H9 (cell line): ENCODE data around the gene PNMA6E. TPM values are rescaled to one million over a fixed set of nuclear protein-coding genes. Genes with fewer than 3 reads are reported as not detected.

Experiments used
- DNase-seq: peaks from one replicate; pipeline ENCODE4 v3.0.0-alpha.2; 2017
- H2AFZ ChIP-seq: one replicate; pipeline ENCODE4 v1.6.1; 2013; ENCODE audit warnings: mild to moderate bottlenecking, low read length, control low read depth, moderate library complexity
- H2AK5ac ChIP-seq: 2 replicates; pipeline ENCODE4 v1.6.1; 2013; ENCODE audit warnings: low read length, control low read depth, mixed read lengths; ENCODE audit not compliant: insufficient read length
- H2BK120ac ChIP-seq: one replicate; pipeline ENCODE4 v1.6.1; 2013; ENCODE audit warnings: low read depth, mild to moderate bottlenecking, low read length, control low read depth, inconsistent platforms; ENCODE audit not compliant: poor library complexity, severe bottlenecking
- H2BK12ac ChIP-seq: 2 replicates; pipeline ENCODE4 v1.6.1; 2013; ENCODE audit warnings: low read length, control low read depth, mixed read lengths, low read depth; ENCODE audit not compliant: insufficient read length
- H2BK15ac ChIP-seq: 2 replicates; pipeline ENCODE4 v1.6.1; 2013; ENCODE audit warnings: low read depth, low read length, control low read depth
- H2BK20ac ChIP-seq: one replicate; pipeline ENCODE4 v1.6.1; 2013; ENCODE audit warnings: low read depth, mild to moderate bottlenecking, low read length, control low read depth, inconsistent platforms; ENCODE audit not compliant: poor library complexity, severe bottlenecking
- H2BK5ac ChIP-seq: 2 replicates; pipeline ENCODE4 v1.6.1; 2013; ENCODE audit warnings: low read length, control low read depth, mixed read lengths; ENCODE audit not compliant: insufficient read length
- H3K14ac ChIP-seq: 2 replicates; pipeline ENCODE4 v1.6.1; 2013; ENCODE audit warnings: low read length, control low read depth; ENCODE audit not compliant: insufficient read depth
- H3K18ac ChIP-seq: 2 replicates; pipeline ENCODE4 v1.6.1; 2013; ENCODE audit warnings: low read depth, mild to moderate bottlenecking, mixed read lengths, low read length, control low read depth; ENCODE audit not compliant: insufficient read length
- H3K23ac ChIP-seq: 2 replicates; pipeline ENCODE4 v1.6.1; 2013; ENCODE audit warnings: low read length, control low read depth, mixed read lengths, low read depth; ENCODE audit not compliant: insufficient read length
- H3K23me2 ChIP-seq: 2 replicates; pipeline ENCODE4 v1.6.1; 2013; ENCODE audit warnings: low read depth, mild to moderate bottlenecking, mixed read lengths, low read length, control low read depth; ENCODE audit not compliant: insufficient read length, poor library complexity, severe bottlenecking
- H3K27ac ChIP-seq: 2 replicates; pipeline ENCODE4 v1.5.1; 2013; ENCODE audit warnings: low read length, control low read depth, mixed read lengths, low read depth; ENCODE audit not compliant: insufficient read length
- H3K27me3 ChIP-seq: 2 replicates; pipeline ENCODE4 v1.6.1; 2013; ENCODE audit warnings: low read length, control low read depth, inconsistent platforms; ENCODE audit not compliant: insufficient read depth
- H3K4ac ChIP-seq: 2 replicates; pipeline ENCODE4 v1.6.1; 2013; ENCODE audit warnings: low read depth, mild to moderate bottlenecking, control low read depth, inconsistent platforms, low read length, moderate library complexity
- H3K4me1 ChIP-seq: 2 replicates; pipeline ENCODE4 v1.6.1; 2013; ENCODE audit warnings: low read length, control low read depth, inconsistent platforms; ENCODE audit not compliant: insufficient read depth
- H3K4me2 ChIP-seq: 2 replicates; pipeline ENCODE4 v1.6.1; 2013; ENCODE audit warnings: low read length, control low read depth, mixed read lengths; ENCODE audit not compliant: insufficient read length, insufficient read depth
- H3K56ac ChIP-seq: 2 replicates; pipeline ENCODE4 v1.6.1; 2013; ENCODE audit warnings: low read depth, mild to moderate bottlenecking, mixed read lengths, low read length, control low read depth; ENCODE audit not compliant: insufficient read length
- H3K79me1 ChIP-seq: 2 replicates; pipeline ENCODE4 v1.6.1; 2013; ENCODE audit warnings: low read depth, mild to moderate bottlenecking, moderate library complexity, low read length, control low read depth, inconsistent platforms; ENCODE audit not compliant: insufficient read depth, poor library complexity, severe bottlenecking
- H3K79me2 ChIP-seq: 2 replicates; pipeline ENCODE4 v1.6.1; 2013; ENCODE audit warnings: low read length, control low read depth, inconsistent platforms; ENCODE audit not compliant: insufficient read depth
- H3K9ac ChIP-seq: 2 replicates; pipeline ENCODE4 v1.6.1; 2013; ENCODE audit warnings: low read length, control low read depth, mixed read lengths; ENCODE audit not compliant: insufficient read length; ENCODE audit errors: extremely low read depth
- H3K9me3 ChIP-seq: one replicate; pipeline ENCODE4 v1.6.1; 2013; ENCODE audit warnings: low read depth, low read length, inconsistent platforms; ENCODE audit not compliant: control insufficient read depth
- H3T11ph ChIP-seq: one replicate; pipeline ENCODE4 v1.6.1; 2013; ENCODE audit warnings: mild to moderate bottlenecking, low read length, control low read depth, inconsistent platforms
- H4K20me1 ChIP-seq: one replicate; pipeline ENCODE4 v1.6.1; 2013; ENCODE audit not compliant: control insufficient read depth, insufficient read length, insufficient read depth
- H4K5ac ChIP-seq: 2 replicates; pipeline ENCODE4 v1.6.1; 2013; ENCODE audit warnings: low read depth, mild to moderate bottlenecking, mixed read lengths, low read length, control low read depth; ENCODE audit not compliant: insufficient read length
- H4K8ac ChIP-seq: replicated peaks from 2 replicates; pipeline ENCODE4 v1.6.1; 2013; ENCODE audit warnings: low read length, control low read depth, mixed read lengths, low read depth; ENCODE audit not compliant: insufficient read length
- H4K91ac ChIP-seq: 2 replicates; pipeline ENCODE4 v1.6.1; 2013; ENCODE audit warnings: low read depth, mild to moderate bottlenecking, moderate library complexity, mixed read lengths, low read length, control low read depth; ENCODE audit not compliant: insufficient read length
- H3K27ac Mint-ChIP-seq, 3 experiments: 2 replicates in 2 of 3; 3 replicates in 1 of 3; pipeline ENCODE4 v1.8.0; 2020 to 2021; ENCODE audit warnings: mixed read lengths in 3 of 3, mild to moderate bottlenecking in 1 of 3, moderate library complexity in 1 of 3
- H3K27me3 Mint-ChIP-seq: 2 replicates; pipeline ENCODE4 v1.8.0; 2021; ENCODE audit warnings: low read depth, mild to moderate bottlenecking, moderate library complexity, mixed read lengths
- H3K36me3 Mint-ChIP-seq, 3 experiments: 2 replicates in 2 of 3; 3 replicates in 1 of 3; pipeline ENCODE4 v1.8.0; 2020 to 2021; ENCODE audit warnings: low read depth in 3 of 3, mixed read lengths in 3 of 3; ENCODE audit not compliant: insufficient read depth in 1 of 3
- H3K4me1 Mint-ChIP-seq, 2 experiments: 2 replicates each; pipeline ENCODE4 v1.8.0; 2020; ENCODE audit warnings: mixed read lengths in 2 of 2
- H3K4me3 Mint-ChIP-seq, 2 experiments: 2 replicates in 1 of 2; 3 replicates in 1 of 2; pipeline ENCODE4 v1.8.0; 2020 to 2021; ENCODE audit warnings: mild to moderate bottlenecking in 2 of 2, mixed read lengths in 2 of 2, moderate library complexity in 1 of 2
- H3K9me3 Mint-ChIP-seq, 2 experiments: 2 replicates in 1 of 2; 3 replicates in 1 of 2; pipeline ENCODE4 v1.8.0; 2020; ENCODE audit warnings: mild to moderate bottlenecking in 2 of 2, mixed read lengths in 2 of 2, moderate library complexity in 1 of 2
- WGBS: extraction: QIAGEN DNeasy Blood & Tissue Kit; methylation state at CpG from one replicate; pipeline ENCODE4 v1.1.7; 2013; ENCODE audit warnings: missing lambda C conversion rate, low lambda C conversion rate, mixed read lengths; ENCODE audit not compliant: insufficient read length; ENCODE audit errors: extremely low coverage; 5-methylcytosine and 5-hydroxymethylcytosine counted together
- total RNA-seq: library from RNA; stranded (reverse); gene quantifications from 2 replicates; pipeline ENCODE4 v1.2.1, GENCODE V29; 2021
- TF ChIP-seq, protein P1 (sequence below): fragments of 200-600 bp; sonication (generic); conservative IDR thresholded peaks from 3 replicates; pipeline ENCODE4 v1.8.0; 2021; ENCODE audit warnings: antibody characterized with exemption, mild to moderate bottlenecking

The PNMA6E gene
- total RNA-seq, 1 experiment from 2014 or later = not detected

DNA sequence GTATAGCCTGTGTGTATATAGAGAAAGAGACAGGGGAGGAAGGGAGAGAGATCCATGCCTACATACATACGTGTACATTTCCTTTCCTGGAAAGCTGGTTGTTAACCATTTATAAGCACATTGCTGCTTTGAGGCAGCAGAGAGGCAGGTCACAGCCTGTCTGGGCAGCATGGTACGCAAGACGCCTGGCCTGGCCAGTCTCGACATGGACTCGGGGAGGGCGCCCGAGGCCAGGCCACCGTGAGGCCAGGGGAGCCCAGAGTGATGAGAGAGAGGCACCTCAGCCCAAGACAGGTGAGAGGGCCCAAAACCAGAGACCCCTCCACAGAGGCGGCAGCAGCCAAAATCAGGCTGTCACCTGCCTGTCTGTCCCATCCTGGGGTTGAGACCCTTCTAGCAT, 40.8 kb upstream of the PNMA6E start:
- H4K91ac ChIP-seq = no peak overlapping the region
- no peak overlapping the region for H4K8ac ChIP-seq
- Mint-ChIP-seq H3K36me3 (no peaks in the 10 kb centered on the region; a peak in 1 of 7 replicates), H3K27ac (no peak overlapping the region), H3K9me3 (peaks cover 49 to 71% of the 10 kb centered on the region in 2 experiments), H3K4me1 (no peaks in the 10 kb centered on the region), H3K4me3 (no peak overlapping the region), H3K27me3 (peaks cover 7% of the 10 kb centered on the region; the same call in 1 of the 2 replicates)
- H2AFZ ChIP-seq = no peak overlapping the region
- H2BK120ac ChIP-seq = no peak overlapping the region
- H3K79me2 ChIP-seq = no peaks in the 10 kb centered on the region
- no peak overlapping the region for H3K9ac ChIP-seq
- H2BK20ac ChIP-seq = no peak overlapping the region
- H4K5ac ChIP-seq = no peak overlapping the region
- H3K4me1 ChIP-seq = no peaks in the 10 kb centered on the region
- TF ChIP-seq, protein P1, sequence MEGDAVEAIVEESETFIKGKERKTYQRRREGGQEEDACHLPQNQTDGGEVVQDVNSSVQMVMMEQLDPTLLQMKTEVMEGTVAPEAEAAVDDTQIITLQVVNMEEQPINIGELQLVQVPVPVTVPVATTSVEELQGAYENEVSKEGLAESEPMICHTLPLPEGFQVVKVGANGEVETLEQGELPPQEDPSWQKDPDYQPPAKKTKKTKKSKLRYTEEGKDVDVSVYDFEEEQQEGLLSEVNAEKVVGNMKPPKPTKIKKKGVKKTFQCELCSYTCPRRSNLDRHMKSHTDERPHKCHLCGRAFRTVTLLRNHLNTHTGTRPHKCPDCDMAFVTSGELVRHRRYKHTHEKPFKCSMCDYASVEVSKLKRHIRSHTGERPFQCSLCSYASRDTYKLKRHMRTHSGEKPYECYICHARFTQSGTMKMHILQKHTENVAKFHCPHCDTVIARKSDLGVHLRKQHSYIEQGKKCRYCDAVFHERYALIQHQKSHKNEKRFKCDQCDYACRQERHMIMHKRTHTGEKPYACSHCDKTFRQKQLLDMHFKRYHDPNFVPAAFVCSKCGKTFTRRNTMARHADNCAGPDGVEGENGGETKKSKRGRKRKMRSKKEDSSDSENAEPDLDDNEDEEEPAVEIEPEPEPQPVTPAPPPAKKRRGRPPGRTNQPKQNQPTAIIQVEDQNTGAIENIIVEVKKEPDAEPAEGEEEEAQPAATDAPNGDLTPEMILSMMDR = no peak
- H3K56ac ChIP-seq = no peak overlapping the region
- no peak overlapping the region for H2AK5ac ChIP-seq
- no peak overlapping the region for H3K14ac ChIP-seq
- whole genome bisulfite sequencing = no CpG with 5 or more reads among the region's 9 CpGs
- H3K27me3 ChIP-seq = no peaks in the 10 kb centered on the region
- H3K27ac ChIP-seq = no peak overlapping the region
- H3K79me1 ChIP-seq = no peaks in the 10 kb centered on the region
- H3T11ph ChIP-seq = no peak overlapping the region
- H3K18ac ChIP-seq = no peak overlapping the region
- no peaks in the 10 kb centered on the region for H4K20me1 ChIP-seq
- no peak overlapping the region for H3K4ac ChIP-seq
- no peak overlapping the region for H2BK15ac ChIP-seq
- H3K9me3 ChIP-seq = peaks cover 7% of the 10 kb centered on the region
- no peaks in the 10 kb centered on the region for H3K23me2 ChIP-seq
- no peak for DNase-seq
- H3K23ac ChIP-seq = no peak overlapping the region
- no peak overlapping the region for H2BK5ac ChIP-seq
- H3K4me2 ChIP-seq = no peak overlapping the region
- H2BK12ac ChIP-seq = no peak overlapping the region
